Bronchial epithelial cell (primary cell): Measurements from ENCODE around the gene MCM5. TPM values are rescaled to one million over a fixed set of nuclear protein-coding genes. Genes with fewer than 3 reads are reported as not detected.
"Not testable (repeated sequence)": the region's sequence is repeated elsewhere in the genome, so short reads cannot be mapped to it uniquely, and the experiment has no call there.

Experiments
- DNase-seq: peaks from one replicate; pipeline ENCODE4 v3.0.0-alpha.2; 2010; ENCODE audit warnings: low read depth
- FAIRE-seq: peaks from 2 replicates; lab custom pipeline; 2011; peaks lifted over from hg19 to GRCh38; lab: Jason Lieb, UNC
- H3K27me3 ChIP-seq: 2 replicates; pipeline ENCODE4 v1.5.1; 2011; ENCODE audit warnings: low read length; ENCODE audit not compliant: control insufficient read depth, insufficient read depth
- H3K36me3 ChIP-seq: 2 replicates; pipeline ENCODE4 v1.5.1; 2011; ENCODE audit warnings: low read length; ENCODE audit not compliant: control insufficient read depth, insufficient read depth
- H3K4me3 ChIP-seq: 2 replicates; pipeline ENCODE4 v1.5.1; 2011; ENCODE audit warnings: mild to moderate bottlenecking, low read depth, low read length, control low read depth
- CTCF ChIP-seq: IDR thresholded peaks from 2 replicates; pipeline ENCODE4 v1.5.1; 2011; ENCODE audit warnings: mild to moderate bottlenecking, moderate library complexity, low read length, control low read depth, inconsistent platforms; ENCODE audit not compliant: insufficient read depth, severe bottlenecking
- total RNA-seq: library from RNA; depleted of rRNA; stranded (reverse); fragments of >200 nt; gene quantifications from 2 replicates; pipeline ENCODE4 v1.2.1, GENCODE V29; 2014

MCM5 gene
- total RNA-seq, 1 donor from 2014 or later: 6.6 TPM

- no peak for TF ChIP-seq CTCF
- no peak for DNase-seq
- FAIRE-seq: no peak
- Histone ChIP-seq H3K4me3 (no peak overlapping the region), H3K36me3 (no peaks in the 10 kb centered on the region), H3K27me3 (no peaks in the 10 kb centered on the region)
Observed at GRCh38 chr22:35470903-35471321, 71.0 kb downstream of the MCM5 start.

- H3K36me3 ChIP-seq, H3K4me3 ChIP-seq, FAIRE-seq, H3K27me3 ChIP-seq: not testable (repeated sequence)
- DNase-seq: peak; percentile 42
Observed at GRCh38 chr22:35471566-35471965, 71.6 kb downstream of the MCM5 start.

- DNase-seq (no peak), FAIRE-seq (peak; percentile 43)
- no peak for TF ChIP-seq CTCF
- no peaks in the 10 kb centered on the region for H3K36me3 ChIP-seq
- H3K27me3 ChIP-seq: no peaks in the 10 kb centered on the region
- H3K4me3 ChIP-seq: no peak overlapping the region
Observed at GRCh38 chr22:35472488-35472887, 72.5 kb downstream of the MCM5 start.

DNA sequence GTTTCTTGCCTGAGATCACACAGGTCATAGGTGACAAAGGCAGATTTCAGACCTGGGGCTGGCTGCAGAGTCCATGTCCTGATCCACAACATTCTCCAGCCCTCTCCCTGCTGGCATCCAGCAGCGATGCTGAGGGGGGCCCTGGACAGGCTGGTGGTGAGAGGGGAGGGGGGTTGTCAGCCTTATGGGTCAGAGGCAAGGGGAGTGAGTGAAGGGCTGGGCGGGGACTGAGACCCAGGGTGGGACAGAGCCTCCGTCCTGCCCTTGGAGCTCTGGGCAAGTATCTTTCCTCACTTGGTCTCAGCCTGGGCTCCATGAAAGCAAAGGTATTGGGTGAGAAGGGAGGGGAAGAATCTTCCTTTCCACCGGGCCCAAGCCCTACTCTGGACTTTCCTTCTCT, 74.0 kb downstream of the MCM5 start:
- no peak for DNase-seq
- TF ChIP-seq CTCF: no peak
- H3K4me3 ChIP-seq: no peak overlapping the region
- FAIRE-seq: no peak
- no peaks in the 10 kb centered on the region for H3K27me3 ChIP-seq
- no peaks in the 10 kb centered on the region for H3K36me3 ChIP-seq

Other genes with a start within 250 kb of the MCM5 start
- gene HMGXB4, start 142.6 kb upstream of the MCM5 start, total RNA-seq: 11.6 and 12.8 TPM in 2 replicates
- gene TOM1, start 100.2 kb upstream of the MCM5 start, total RNA-seq: 22.6 and 28.0 TPM in 2 replicates
- 3.9 and 5.2 TPM in 2 replicates for gene HMOX1, start 19.0 kb upstream of the MCM5 start, total RNA-seq
- gene RASD2, start 140.7 kb downstream of the MCM5 start, total RNA-seq: 0.13 and 0.26 TPM in 2 replicates
- 0.13 TPM in 1 of 2 replicates, not detected in the other for gene MB, start 217.2 kb downstream of the MCM5 start, total RNA-seq
- 6.1 and 10.6 TPM in 2 replicates for gene APOL6, start 248.3 kb downstream of the MCM5 start, total RNA-seq